HL-60 (cell line): ENCODE data around the gene SEC24B.

ENCODE experiments used
- DNase-seq, 2 experiments: peaks; one replicate each; pipeline ENCODE4 v3.0.0-alpha.2; 2010 to 2020; ENCODE audit warnings: low read depth in 1 of 2, low spot score in 1 of 2
- H3K27ac ChIP-seq: fragments of 250-450 bp; sonication (Bioruptor Pico); replicated peaks from 2 replicates; pipeline ENCODE4 v1.5.1; 2020; ENCODE audit warnings: mild to moderate bottlenecking, moderate library complexity
- H3K27me3 ChIP-seq: fragments of 250-450 bp; sonication (Bioruptor Pico); 2 replicates; pipeline ENCODE4 v1.5.1; 2021; ENCODE audit warnings: mild to moderate bottlenecking, moderate library complexity; ENCODE audit not compliant: insufficient read depth, poor library complexity, severe bottlenecking
- H3K4me3 ChIP-seq: replicated peaks from 2 replicates; pipeline ENCODE4 v1.5.1; 2011; ENCODE audit warnings: mild to moderate bottlenecking, control low read depth, low read length; ENCODE audit not compliant: insufficient read depth
- CTCF ChIP-seq: IDR thresholded peaks from one replicate; pipeline ENCODE4 v1.5.1; 2011; ENCODE audit warnings: low read length, control low read depth, inconsistent platforms; ENCODE audit not compliant: insufficient read depth
- GABPA ChIP-seq: IDR thresholded peaks from 2 replicates; pipeline ENCODE4 v1.6.1; 2012; ENCODE audit warnings: low read depth
- POLR2AphosphoS5 ChIP-seq: IDR thresholded peaks from 2 replicates; pipeline ENCODE4 v1.6.1; 2012; ENCODE audit warnings: low read depth
- REST ChIP-seq: IDR thresholded peaks from 2 replicates; pipeline ENCODE4 v1.6.1; 2012; ENCODE audit warnings: low read depth; ENCODE audit not compliant: insufficient replicate concordance
- SPI1 ChIP-seq: IDR thresholded peaks from 2 replicates; pipeline ENCODE4 v1.6.1; 2012; ENCODE audit warnings: low read depth, mild to moderate bottlenecking, borderline replicate concordance

SEC24B gene

GRCh38 chr4:109532182-109532581, 98.6 kb downstream of the SEC24B start:
- no peak for TF ChIP-seq REST
- no peak for TF ChIP-seq CTCF
- TF ChIP-seq POLR2AphosphoS5, result no peak
- TF ChIP-seq SPI1, result no peak
- no peak for TF ChIP-seq GABPA
- Histone ChIP-seq H3K4me3 (no peak overlapping the region), H3K27ac (no peak overlapping the region), H3K27me3 (no peaks in the 10 kb centered on the region)
- no peak for DNase-seq

- DNase-seq, result no peak
- no peak for TF ChIP-seq POLR2AphosphoS5
- H3K27me3 ChIP-seq, result no peaks in the 10 kb centered on the region
- H3K4me3 ChIP-seq, result no peak overlapping the region
- H3K27ac ChIP-seq, result no peak overlapping the region
These were observed 111.8 kb downstream of the SEC24B start for GRCh38 chr4:109545401-109545800.

GRCh38 chr4:109547394-109547793, 113.8 kb downstream of the SEC24B start:
- Histone ChIP-seq H3K27me3 (no peaks in the 10 kb centered on the region), H3K4me3 (no peak overlapping the region), H3K27ac (no peak overlapping the region)
- DNase-seq, result no peak
- no peak for TF ChIP-seq REST
- no peak for TF ChIP-seq GABPA
- TF ChIP-seq POLR2AphosphoS5, result no peak
- no peak for TF ChIP-seq SPI1
- no peak for TF ChIP-seq CTCF

- DNase-seq, result peak; percentile 36 to 50
- TF ChIP-seq POLR2AphosphoS5 (no peak), REST (no peak), SPI1 (no peak), CTCF (no peak), GABPA (no peak)
- H3K4me3 ChIP-seq, result no peak overlapping the region
- no peaks in the 10 kb centered on the region for H3K27me3 ChIP-seq
- no peak overlapping the region for H3K27ac ChIP-seq
These were observed 115.0 kb downstream of the SEC24B start for GRCh38 chr4:109548655-109549054.
